ENCODE data around the gene ARHGEF19. TPM values are rescaled to one million over a fixed set of nuclear protein-coding genes. Genes with fewer than 3 reads are reported as not detected.

ARHGEF19 gene
- total and polyA plus RNA-seq, 2 experiments from 2014 or later = 21.0 to 24.8 TPM

GRCh38 chr1:16203550-16203949 is 8.9 kb downstream of the ARHGEF19 start:
- H3K27ac ChIP-seq = no peak overlapping the region
- no peaks in the 10 kb centered on the region for H3K79me2 ChIP-seq
- no peaks in the 10 kb centered on the region for H3K9me3 ChIP-seq (ENCODE audit: low read depth)
- H3K36me3 ChIP-seq (replicated peaks; ENCODE audit: insufficient read depth, low read depth) = no peaks in the 10 kb centered on the region
- H3K4me2 ChIP-seq = no peak overlapping the region
- no peaks in the 10 kb centered on the region for H4K20me1 ChIP-seq (ENCODE audit: insufficient read depth, poor library complexity, severe bottlenecking)
- 84% methylated on average over 3 of the region's 3 CpGs for WGBS (ENCODE audit: low lambda C conversion rate, missing lambda C conversion rate)
- TF ChIP-seq CTCF (IDR thresholded peaks at IDR 0.05; ENCODE audit: poor library complexity) = no peak
- no peak for TF ChIP-seq EZH2 (IDR thresholded peaks at IDR 0.05; ENCODE audit: borderline replicate concordance)
- TF ChIP-seq EZH2phosphoT487 (IDR thresholded peaks at IDR 0.05; ENCODE audit: low read depth, severe bottlenecking, unreplicated experiment) = no peak
- peaks cover 15% of the 10 kb centered on the region for H3K4me1 ChIP-seq (ENCODE audit: insufficient read depth)
- no peak overlapping the region for H3K4me3 ChIP-seq
- no peak overlapping the region for H2AFZ ChIP-seq
- DNase-seq (ENCODE audit: low spot score) = no peak
- no peaks in the 10 kb centered on the region for H3K9me2 ChIP-seq (replicated peaks; ENCODE audit: insufficient read depth)
- H3K27me3 ChIP-seq = no peaks in the 10 kb centered on the region

GRCh38 chr1:16202281-16203210 is 9.9 kb downstream of the ARHGEF19 start:
- Histone ChIP-seq H3K4me3 (no peak overlapping the region), H3K36me3 (replicated peaks; ENCODE audit: insufficient read depth, low read depth) (no peaks in the 10 kb centered on the region), H3K4me1 (ENCODE audit: insufficient read depth) (peaks cover 8% of the 10 kb centered on the region), H4K20me1 (ENCODE audit: insufficient read depth, poor library complexity, severe bottlenecking) (no peaks in the 10 kb centered on the region), H3K9me2 (replicated peaks; ENCODE audit: insufficient read depth) (no peaks in the 10 kb centered on the region), H3K27me3 (no peaks in the 10 kb centered on the region), H3K79me2 (no peaks in the 10 kb centered on the region), H2AFZ (no peak overlapping the region), H3K9me3 (ENCODE audit: low read depth) (no peaks in the 10 kb centered on the region), H3K4me2 (no peak overlapping the region), H3K27ac (no peak overlapping the region)
- TF ChIP-seq EZH2 (IDR thresholded peaks at IDR 0.05; ENCODE audit: borderline replicate concordance) = no peak
- TF ChIP-seq EZH2phosphoT487 (IDR thresholded peaks at IDR 0.05; ENCODE audit: low read depth, severe bottlenecking, unreplicated experiment) = no peak
- TF ChIP-seq CTCF (IDR thresholded peaks at IDR 0.05; ENCODE audit: poor library complexity) = no peak
- no peak for DNase-seq (ENCODE audit: low spot score)
- WGBS (ENCODE audit: low lambda C conversion rate, missing lambda C conversion rate) = 91% methylated on average over 23 of the region's 24 CpGs

GRCh38 chr1:16199700-16200099 is 12.8 kb downstream of the ARHGEF19 start:
- Histone ChIP-seq H3K79me2 (no peaks in the 10 kb centered on the region), H3K27ac (no peak overlapping the region), H4K20me1 (ENCODE audit: insufficient read depth, poor library complexity, severe bottlenecking) (no peaks in the 10 kb centered on the region), H3K36me3 (replicated peaks; ENCODE audit: insufficient read depth, low read depth) (no peaks in the 10 kb centered on the region), H3K9me3 (ENCODE audit: low read depth) (no peaks in the 10 kb centered on the region), H2AFZ (no peak overlapping the region), H3K9me2 (replicated peaks; ENCODE audit: insufficient read depth) (no peaks in the 10 kb centered on the region), H3K27me3 (no peaks in the 10 kb centered on the region), H3K4me2 (no peak overlapping the region), H3K4me1 (ENCODE audit: insufficient read depth) (no peaks in the 10 kb centered on the region), H3K4me3 (no peak overlapping the region)
- 83% methylated on average over 4 of the region's 4 CpGs for WGBS (ENCODE audit: low lambda C conversion rate, missing lambda C conversion rate)
- no peak for DNase-seq (ENCODE audit: low spot score)
- no peak for TF ChIP-seq EZH2 (IDR thresholded peaks at IDR 0.05; ENCODE audit: borderline replicate concordance)
- no peak for TF ChIP-seq EZH2phosphoT487 (IDR thresholded peaks at IDR 0.05; ENCODE audit: low read depth, severe bottlenecking, unreplicated experiment)
- no peak for TF ChIP-seq CTCF (IDR thresholded peaks at IDR 0.05; ENCODE audit: poor library complexity)
